ENCODE results near the gene IKZF3. TPM values are rescaled to one million over a fixed set of nuclear protein-coding genes. Genes with fewer than 3 reads are reported as not detected.

Gene IKZF3
- total RNA-seq, 4 donors from 2014 or later: 0.89 to 1.8 (median 0.97) TPM

GRCh38 chr17:39871801-39872200, 7.7 kb upstream of the IKZF3 start:
- TF ChIP-seq POLR2A (IDR thresholded peaks at IDR 0.05): no peak
- 73 to 81% methylated on average over 2 of the region's 2 CpGs for WGBS, 2 donors
- intact Hi-C loops (cut with DNase I; ENCODE audit: low total_unique reads): no loop called here

GRCh38 chr17:39870776-39871175, 6.7 kb upstream of the IKZF3 start:
- intact Hi-C loops (cut with DNase I; ENCODE audit: low total_unique reads): no loop called here
- 96% methylated on average over 1 of the region's 1 CpG for WGBS, 2 donors
- no peak for DNase-seq (ENCODE audit: low spot score in 2 of 2)
- no peak overlapping the region for H3K4me3 ChIP-seq (ENCODE audit: low read depth, poor library complexity, severe bottlenecking)
- TF ChIP-seq POLR2A (IDR thresholded peaks at IDR 0.05) (no peak), CTCF (IDR thresholded peaks at IDR 0.05) (no peak)

More at GRCh38 chr17:39871801-39872200, 7.7 kb upstream of the IKZF3 start:
- H3K4me3 ChIP-seq (ENCODE audit: low read depth, poor library complexity, severe bottlenecking): no peak overlapping the region
- DNase-seq (ENCODE audit: low spot score in 2 of 2): no peak

- no peak overlapping the region for H3K4me3 ChIP-seq (ENCODE audit: low read depth, poor library complexity, severe bottlenecking)
- intact Hi-C loops (cut with DNase I; ENCODE audit: low total_unique reads): loop anchor here (10.0 kb wide), 2 partner anchors 46 to 114 kb away; partner anchors contain the start of gene GSDMB
- 77 to 87% methylated on average over 17 of the region's 17 CpGs for WGBS, 2 donors
- DNase-seq (ENCODE audit: low spot score in 2 of 2): no peak
- no peak for TF ChIP-seq POLR2A (IDR thresholded peaks at IDR 0.05)
- no peak for TF ChIP-seq CTCF (IDR thresholded peaks at IDR 0.05)
Observed at GRCh38 chr17:39868554-39868942, 4.4 kb upstream of the IKZF3 start.

- no peak for TF ChIP-seq CTCF (IDR thresholded peaks at IDR 0.05)
- DNase-seq (ENCODE audit: low spot score in 2 of 2): no peak
- no peak within 1 kb of the TSS for H3K4me3 ChIP-seq (ENCODE audit: low read depth, poor library complexity, severe bottlenecking)
- 27 to 51% methylated on average over 63 to 66 of the region's 67 CpGs for WGBS, 2 donors
- intact Hi-C loops (cut with DNase I; ENCODE audit: low total_unique reads): loop anchor here (10.0 kb wide), 2 partner anchors 47 to 113 kb away; partner anchors contain the start of gene GSDMB
Observed at GRCh38 chr17:39867880-39868553, 3.9 kb upstream of the IKZF3 start, which contains the start of gene ZPBP2. Gene ZPBP2, plus strand, starts transcription at chr17:39868202. Its CDS starts 153 bp downstream, at chr17:39868355.

- DNase-seq (ENCODE audit: low spot score in 2 of 2): no peak
- intact Hi-C loops (cut with DNase I; ENCODE audit: low total_unique reads): loop anchor here (10.0 kb wide), 2 partner anchors 48 to 112 kb away; partner anchors contain the start of gene GSDMB
- TF ChIP-seq CTCF (IDR thresholded peaks at IDR 0.05) (no peak), POLR2A (IDR thresholded peaks at IDR 0.05) (no peak)
- WGBS, 2 donors: 78 to 83% methylated on average over 21 of the region's 21 CpGs
- H3K4me3 ChIP-seq (ENCODE audit: low read depth, poor library complexity, severe bottlenecking): no peak overlapping the region
Observed at GRCh38 chr17:39867084-39867879, 3.2 kb upstream of the IKZF3 start.
